Mucosa of rectum (tissue), 2 donors: ENCODE measurements around the gene SERINC5.
"Not testable (repeated sequence)": the region's sequence is repeated elsewhere in the genome, so short reads cannot be mapped to it uniquely, and the experiment has no call there.

Source experiments
- H3K27ac ChIP-seq, 2 donors: one replicate each; pipeline ENCODE4 v1.7.0; 2013; ENCODE audit warnings: inconsistent platforms in 2 of 2, low read depth in 2 of 2, low read length in 2 of 2
- H3K27me3 ChIP-seq, 2 donors: one replicate each; pipeline ENCODE4 v1.7.0; 2013; ENCODE audit warnings: low read length in 2 of 2; ENCODE audit not compliant: control insufficient read depth in 2 of 2, insufficient read depth in 2 of 2
- H3K36me3 ChIP-seq, 2 donors: one replicate each; pipeline ENCODE4 v1.7.0; 2013; ENCODE audit warnings: low read length in 2 of 2; ENCODE audit not compliant: control insufficient read depth in 2 of 2, insufficient read depth in 2 of 2
- H3K4me1 ChIP-seq, 2 donors: one replicate each; pipeline ENCODE4 v1.7.0; 2013; ENCODE audit warnings: low read length in 2 of 2, mild to moderate bottlenecking in 1 of 2; ENCODE audit not compliant: control insufficient read depth in 2 of 2, insufficient read depth in 2 of 2
- H3K4me3 ChIP-seq, 2 donors: one replicate each; pipeline ENCODE4 v1.7.0; 2013; ENCODE audit warnings: low read length in 2 of 2
- H3K9ac ChIP-seq, 2 donors: one replicate each; pipeline ENCODE4 v1.7.0; 2013; ENCODE audit warnings: low read length in 2 of 2, low read depth in 1 of 2, mild to moderate bottlenecking in 1 of 2
- H3K9me3 ChIP-seq, 2 donors: one replicate each; pipeline ENCODE4 v1.7.0; 2013; ENCODE audit warnings: low read length in 2 of 2; ENCODE audit not compliant: control insufficient read depth in 2 of 2
- donor health status: healthy.
- donor health status: Normal muscosa, but diverticular disease.

SERINC5 gene

DNA sequence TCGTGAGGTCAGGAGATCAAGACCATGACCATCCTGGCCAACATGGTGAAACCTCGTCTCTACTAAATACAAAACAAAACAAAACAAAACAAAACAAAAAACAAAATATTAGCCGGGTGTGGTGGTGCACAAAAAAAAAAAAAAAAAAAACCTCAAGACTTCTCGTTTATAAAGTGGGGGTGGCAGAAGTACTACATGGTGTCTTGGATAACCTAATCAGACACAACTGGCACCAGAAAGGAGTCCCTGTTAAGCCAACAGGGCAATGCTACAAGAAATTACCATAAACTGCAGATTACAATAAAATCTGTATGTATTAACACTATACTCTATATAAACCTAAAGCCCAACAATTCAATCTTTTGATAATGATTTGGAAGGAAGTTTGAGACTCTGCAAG lies 50.0 kb downstream of the SERINC5 start:
- no peaks in the 10 kb centered on the region for H3K9me3 ChIP-seq
- no peak overlapping the region for H3K4me3 ChIP-seq
- peaks cover 14 to 23% of the 10 kb centered on the region in 2 donors for H3K36me3 ChIP-seq
- no peak overlapping the region for H3K27ac ChIP-seq
- H3K4me1 ChIP-seq = peaks cover 18 to 25% of the 10 kb centered on the region in 2 donors
- H3K27me3 ChIP-seq = no peaks in the 10 kb centered on the region
- H3K9ac ChIP-seq = no peak overlapping the region

- no peaks in the 10 kb centered on the region for H3K9me3 ChIP-seq
- H3K4me3 ChIP-seq = peak overlapping the region in 1 of 2 donors; percentile 0
- no peaks in the 10 kb centered on the region for H3K27me3 ChIP-seq
- peak overlapping the region in 1 of 2 donors; percentile 42 for H3K9ac ChIP-seq
- peak overlapping the region; percentile 34 to 64 for H3K27ac ChIP-seq
- peaks cover 18 to 25% of the 10 kb centered on the region in 2 donors for H3K4me1 ChIP-seq
- peaks cover 14 to 23% of the 10 kb centered on the region in 2 donors for H3K36me3 ChIP-seq
Observed at GRCh38 chr5:80204808-80205614, 50.8 kb downstream of the SERINC5 start.

DNA sequence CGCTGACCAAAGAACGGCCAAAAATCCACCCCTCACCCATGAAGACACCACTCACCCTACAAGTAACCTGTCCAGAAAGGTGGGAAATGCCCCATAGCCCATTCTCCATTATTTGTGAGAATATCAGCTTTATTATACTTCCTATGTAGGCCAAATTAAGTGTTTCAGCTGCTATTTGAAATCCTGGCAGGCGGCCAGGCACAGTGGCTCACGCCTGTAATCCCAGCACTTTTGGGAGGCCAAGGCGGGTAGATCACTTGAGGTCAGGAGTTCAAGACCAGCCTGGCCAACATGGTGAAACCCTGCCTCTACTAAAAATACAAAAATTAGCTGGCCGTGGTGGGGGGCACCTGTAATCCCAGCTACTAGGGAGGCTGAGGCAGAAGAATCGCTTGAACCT lies 54.1 kb downstream of the SERINC5 start:
- H3K9me3 ChIP-seq, H3K27me3 ChIP-seq, H3K4me3 ChIP-seq, H3K9ac ChIP-seq, H3K27ac ChIP-seq: not testable (repeated sequence)
- Histone ChIP-seq H3K4me1 (peaks cover 11 to 25% of the 10 kb centered on the region in 2 donors), H3K36me3 (peaks cover 22 to 27% of the 10 kb centered on the region in 2 donors)

GRCh38 chr5:80198920-80199319 lies 56.9 kb downstream of the SERINC5 start:
- Histone ChIP-seq H3K4me1 (peaks cover 3% of the 10 kb centered on the region in 2 donors), H3K9ac (no peak overlapping the region), H3K4me3 (no peak overlapping the region), H3K27me3 (no peaks in the 10 kb centered on the region), H3K9me3 (no peaks in the 10 kb centered on the region), H3K27ac (no peak overlapping the region), H3K36me3 (peaks cover 22 to 31% of the 10 kb centered on the region in 2 donors)

DNA sequence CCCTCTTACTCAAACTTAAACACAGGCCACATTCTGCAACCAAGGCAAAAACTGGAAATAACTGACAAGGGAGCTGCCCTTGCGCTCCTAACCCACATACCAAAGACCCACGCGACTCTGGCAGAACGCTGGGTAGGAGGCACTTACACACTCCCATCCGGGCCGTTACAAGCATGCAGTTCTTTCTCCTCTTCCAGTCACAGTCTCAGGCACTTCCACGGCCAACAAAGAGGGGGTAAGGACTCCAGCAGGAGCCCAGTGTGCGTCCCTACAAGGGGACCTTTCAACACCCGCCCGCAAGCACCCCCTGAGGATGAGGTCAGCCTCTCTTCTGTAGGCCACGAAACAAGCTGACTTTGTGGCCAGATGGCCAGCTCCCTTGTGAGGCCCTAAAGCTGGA lies 57.4 kb downstream of the SERINC5 start:
- H3K4me1 ChIP-seq = peaks cover 3% of the 10 kb centered on the region in 2 donors
- H3K9ac ChIP-seq = no peak overlapping the region

GRCh38 chr5:80195837-80196400 lies 59.9 kb downstream of the SERINC5 start:
- Histone ChIP-seq H3K27ac (no peak overlapping the region), H3K4me3 (no peak overlapping the region), H3K27me3 (no peaks in the 10 kb centered on the region), H3K4me1 (peaks cover 7 to 14% of the 10 kb centered on the region in 2 donors), H3K9me3 (no peaks in the 10 kb centered on the region), H3K9ac (no peak overlapping the region), H3K36me3 (peaks cover 8 to 12% of the 10 kb centered on the region in 2 donors)

More for the DNA sequence above, 57.4 kb downstream of the SERINC5 start:
- H3K4me3 ChIP-seq = no peak overlapping the region
- peaks cover 22 to 30% of the 10 kb centered on the region in 2 donors for H3K36me3 ChIP-seq
- no peaks in the 10 kb centered on the region for H3K9me3 ChIP-seq
- peak overlapping the region in 1 of 2 donors; percentile 4 for H3K27ac ChIP-seq
- H3K27me3 ChIP-seq = no peaks in the 10 kb centered on the region

DNA sequence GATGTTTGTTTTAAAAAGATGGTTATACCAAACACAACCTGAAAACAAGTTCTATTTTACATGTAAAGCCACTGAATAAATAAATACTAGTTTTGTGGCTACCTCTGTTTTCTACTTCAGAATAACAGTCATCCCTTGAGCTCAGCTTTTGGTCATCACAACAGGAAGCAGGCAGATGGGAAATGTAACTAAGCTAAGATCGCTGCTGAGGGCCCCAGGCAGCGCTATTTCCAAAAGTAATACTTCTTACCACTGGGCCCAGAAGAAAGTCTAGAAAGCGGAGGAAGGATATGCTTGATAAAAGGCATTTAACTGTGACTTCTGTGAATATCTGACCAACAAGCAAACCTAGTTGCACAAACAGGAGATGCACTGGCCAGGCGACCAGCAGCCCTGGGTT lies 61.4 kb downstream of the SERINC5 start:
- Histone ChIP-seq H3K9ac (no peak overlapping the region), H3K27ac (no peak overlapping the region), H3K36me3 (peaks cover 7 to 8% of the 10 kb centered on the region in 2 donors), H3K9me3 (no peaks in the 10 kb centered on the region), H3K27me3 (no peaks in the 10 kb centered on the region), H3K4me3 (no peak overlapping the region), H3K4me1 (peaks cover 7 to 14% of the 10 kb centered on the region in 2 donors)

GRCh38 chr5:80193401-80193800 lies 62.4 kb downstream of the SERINC5 start:
- Histone ChIP-seq H3K27ac (peak overlapping the region in 1 of 2 donors; percentile 17), H3K27me3 (no peaks in the 10 kb centered on the region), H3K4me1 (peaks cover 7 to 14% of the 10 kb centered on the region in 2 donors), H3K9me3 (no peaks in the 10 kb centered on the region), H3K9ac (no peak overlapping the region), H3K36me3 (peaks cover 0 to 7% of the 10 kb centered on the region in 2 donors), H3K4me3 (no peak overlapping the region)

DNA sequence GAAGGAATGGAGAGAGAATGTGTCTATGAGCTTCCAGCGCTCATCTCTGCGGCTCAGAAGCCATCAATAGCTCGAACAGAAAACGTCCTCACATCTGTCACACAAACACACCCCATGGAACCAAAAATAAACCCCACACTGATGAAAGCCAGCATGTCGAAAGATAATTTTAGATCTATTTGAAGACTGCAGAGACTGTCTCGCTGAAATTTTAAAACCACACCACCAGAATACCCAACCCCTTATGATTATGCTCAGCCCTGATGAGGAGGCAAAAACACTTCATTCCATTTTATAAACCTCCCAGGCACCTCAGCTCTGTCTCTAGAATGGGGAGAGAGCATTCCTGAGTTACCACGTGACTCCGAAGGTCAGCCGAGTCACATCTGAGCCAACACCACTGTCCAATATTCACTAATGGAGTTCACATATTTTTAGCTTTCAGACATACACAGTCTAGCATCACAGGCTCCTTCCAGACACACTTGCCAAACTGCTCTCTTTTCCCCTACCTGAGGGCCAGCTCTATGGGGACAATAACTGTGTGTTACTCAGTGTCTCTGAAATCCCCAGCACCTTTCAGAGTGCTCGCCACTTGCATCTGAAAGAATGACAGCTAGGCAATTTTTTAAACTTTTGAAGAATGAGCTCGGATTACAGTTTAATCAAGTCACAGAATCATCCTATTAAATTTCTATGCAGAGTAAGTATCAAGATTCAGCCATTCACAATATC lies 63.2 kb downstream of the SERINC5 start:
- Histone ChIP-seq H3K4me1 (peaks cover 7 to 16% of the 10 kb centered on the region in 2 donors), H3K27ac (peak overlapping the region in 1 of 2 donors; percentile 17), H3K9ac (no peak overlapping the region), H3K4me3 (no peak overlapping the region), H3K36me3 (peaks cover 0 to 7% of the 10 kb centered on the region in 2 donors), H3K9me3 (no peaks in the 10 kb centered on the region), H3K27me3 (no peaks in the 10 kb centered on the region)

DNA sequence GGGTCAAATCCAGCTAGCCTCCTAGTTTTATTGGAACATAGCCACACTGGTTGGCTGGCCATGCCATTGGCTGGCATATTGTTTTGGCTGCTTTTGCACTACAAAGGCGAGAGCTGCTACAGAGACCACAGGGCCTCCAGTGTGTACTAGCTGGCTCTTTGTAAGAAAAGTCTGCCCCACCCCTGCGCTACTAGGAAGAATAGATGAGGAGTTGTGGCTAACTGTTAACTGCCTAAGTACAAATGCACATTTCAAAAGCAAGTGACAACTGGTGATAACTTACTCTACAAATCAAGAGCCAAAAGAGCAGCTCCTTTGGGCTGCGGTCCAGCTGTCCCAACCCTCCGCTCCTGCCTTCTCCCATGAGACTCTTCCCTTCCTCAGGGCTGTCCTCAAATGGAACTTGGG lies 63.9 kb downstream of the SERINC5 start:
- Histone ChIP-seq H3K9me3 (no peaks in the 10 kb centered on the region), H3K36me3 (peaks cover 0 to 4% of the 10 kb centered on the region in 2 donors), H3K4me1 (peaks cover 12 to 21% of the 10 kb centered on the region in 2 donors), H3K4me3 (no peak overlapping the region), H3K27me3 (no peaks in the 10 kb centered on the region), H3K9ac (no peak overlapping the region), H3K27ac (peak overlapping the region in 1 of 2 donors; percentile 17)
